ENCODE measurements around the gene ENO1. TPM values are rescaled to one million over a fixed set of nuclear protein-coding genes. Genes with fewer than 3 reads are reported as not detected.

Gene ENO1
- total and polyA plus RNA-seq, 2 experiments from 2014 or later: 659 to 868 TPM

- Histone ChIP-seq H3K9me2 (replicated peaks; ENCODE audit: insufficient read depth) (no peaks in the 10 kb centered on the region), H2AFZ (no peak overlapping the region), H3K79me2 (no peaks in the 10 kb centered on the region), H3K9me3 (ENCODE audit: low read depth) (no peaks in the 10 kb centered on the region), H3K27me3 (no peaks in the 10 kb centered on the region), H3K4me2 (no peak overlapping the region), H3K4me1 (ENCODE audit: insufficient read depth) (peaks cover 4% of the 10 kb centered on the region), H3K36me3 (replicated peaks; ENCODE audit: insufficient read depth, low read depth) (no peaks in the 10 kb centered on the region), H3K27ac (peak overlapping the region; percentile 34), H3K4me3 (no peak overlapping the region), H4K20me1 (ENCODE audit: insufficient read depth, poor library complexity, severe bottlenecking) (no peaks in the 10 kb centered on the region)
- TF ChIP-seq EZH2phosphoT487 (IDR thresholded peaks at IDR 0.05; ENCODE audit: low read depth, severe bottlenecking, unreplicated experiment): no peak
- no peak for TF ChIP-seq EZH2 (IDR thresholded peaks at IDR 0.05; ENCODE audit: borderline replicate concordance)
- TF ChIP-seq CTCF (IDR thresholded peaks at IDR 0.05; ENCODE audit: poor library complexity): no peak
- 88% methylated on average over 21 of the region's 21 CpGs for WGBS (ENCODE audit: low lambda C conversion rate, missing lambda C conversion rate)
- no peak for DNase-seq (ENCODE audit: low spot score)
Measured at GRCh38 chr1:8845104-8846097, 33.1 kb downstream of the ENO1 start.

GRCh38 chr1:8844501-8845006 is 33.9 kb downstream of the ENO1 start:
- 51% methylated on average over 7 of the region's 7 CpGs for WGBS (ENCODE audit: low lambda C conversion rate, missing lambda C conversion rate)
- no peaks in the 10 kb centered on the region for H3K79me2 ChIP-seq
- no peak for TF ChIP-seq EZH2 (IDR thresholded peaks at IDR 0.05; ENCODE audit: borderline replicate concordance)
- no peak for TF ChIP-seq EZH2phosphoT487 (IDR thresholded peaks at IDR 0.05; ENCODE audit: low read depth, severe bottlenecking, unreplicated experiment)
- TF ChIP-seq CTCF (IDR thresholded peaks at IDR 0.05; ENCODE audit: poor library complexity): no peak
- peaks cover 4% of the 10 kb centered on the region for H3K4me1 ChIP-seq (ENCODE audit: insufficient read depth)
- H3K9me2 ChIP-seq (replicated peaks; ENCODE audit: insufficient read depth): no peaks in the 10 kb centered on the region
- no peaks in the 10 kb centered on the region for H3K27me3 ChIP-seq
- H2AFZ ChIP-seq: no peak overlapping the region
- no peak overlapping the region for H3K4me2 ChIP-seq
- no peaks in the 10 kb centered on the region for H4K20me1 ChIP-seq (ENCODE audit: insufficient read depth, poor library complexity, severe bottlenecking)
- no peak overlapping the region for H3K4me3 ChIP-seq
- no peaks in the 10 kb centered on the region for H3K9me3 ChIP-seq (ENCODE audit: low read depth)
- H3K27ac ChIP-seq: no peak overlapping the region
- DNase-seq (ENCODE audit: low spot score): no peak
- H3K36me3 ChIP-seq (replicated peaks; ENCODE audit: insufficient read depth, low read depth): no peaks in the 10 kb centered on the region

- Histone ChIP-seq H3K27ac (no peak overlapping the region), H3K27me3 (no peaks in the 10 kb centered on the region), H3K4me3 (no peak overlapping the region), H3K9me2 (replicated peaks; ENCODE audit: insufficient read depth) (no peaks in the 10 kb centered on the region), H3K4me1 (ENCODE audit: insufficient read depth) (no peaks in the 10 kb centered on the region), H2AFZ (no peak overlapping the region), H3K79me2 (no peaks in the 10 kb centered on the region), H3K9me3 (ENCODE audit: low read depth) (no peaks in the 10 kb centered on the region), H3K36me3 (replicated peaks; ENCODE audit: insufficient read depth, low read depth) (no peaks in the 10 kb centered on the region), H4K20me1 (ENCODE audit: insufficient read depth, poor library complexity, severe bottlenecking) (no peaks in the 10 kb centered on the region), H3K4me2 (no peak overlapping the region)
- DNase-seq (ENCODE audit: low spot score): no peak
- no peak for TF ChIP-seq EZH2 (IDR thresholded peaks at IDR 0.05; ENCODE audit: borderline replicate concordance)
- no peak for TF ChIP-seq CTCF (IDR thresholded peaks at IDR 0.05; ENCODE audit: poor library complexity)
- no peak for TF ChIP-seq EZH2phosphoT487 (IDR thresholded peaks at IDR 0.05; ENCODE audit: low read depth, severe bottlenecking, unreplicated experiment)
- 92% methylated on average over 3 of the region's 3 CpGs for WGBS (ENCODE audit: low lambda C conversion rate, missing lambda C conversion rate)
Measured at GRCh38 chr1:8841395-8841794, 37.1 kb downstream of the ENO1 start.

All from hepatocyte (in vitro differentiated cells).